ENCODE results near the gene FGFR3.

- TF ChIP-seq MXI1 (IDR thresholded peaks at IDR 0.05; ENCODE audit: low read depth, low read length) (no peak), MAX (IDR thresholded peaks at IDR 0.05; ENCODE audit: low read depth, low read length) (no peak), MYC (IDR thresholded peaks at IDR 0.05; ENCODE audit: insufficient read depth, insufficient read length, insufficient replicate concordance, low read length, severe bottlenecking) (no peak), CTCF (IDR thresholded peaks at IDR 0.05 in 2 of 3, conservative IDR thresholded peaks at IDR 0.05 in 1 of 3; ENCODE audit: control insufficient read depth in 2 of 3, extremely low read depth in 1 of 3, insufficient read depth in 1 of 3, low read depth in 3 of 3, low read length in 3 of 3) (no peak), ESRRA (IDR thresholded peaks at IDR 0.05; ENCODE audit: low read length) (no peak), NFYB (IDR thresholded peaks at IDR 0.05; ENCODE audit: insufficient read depth, low read depth, low read length) (no peak)
Observed at GRCh38 chr4:1769692-1770091, 23.4 kb upstream of the FGFR3 start.
